ENCODE measurements around the gene IL13.

The IL13 gene

GRCh38 chr5:132673488-132673887 is 15.5 kb downstream of the IL13 start:
- FAIRE-seq = no peak

GRCh38 chr5:132673939-132674630 is 16.1 kb downstream of the IL13 start, which contains the start of gene IL4:
IL4 (plus strand) TSS chr5:132673989; CDS start chr5:132674051, 62 bp downstream.
- no peak for FAIRE-seq

GRCh38 chr5:132674671-132675506 is 16.9 kb downstream of the IL13 start:
- FAIRE-seq = no peak

GRCh38 chr5:132675936-132676689 is 18.1 kb downstream of the IL13 start:
- FAIRE-seq = no peak

GRCh38 chr5:132677191-132677590 is 19.2 kb downstream of the IL13 start:
- FAIRE-seq = no peak

DNA sequence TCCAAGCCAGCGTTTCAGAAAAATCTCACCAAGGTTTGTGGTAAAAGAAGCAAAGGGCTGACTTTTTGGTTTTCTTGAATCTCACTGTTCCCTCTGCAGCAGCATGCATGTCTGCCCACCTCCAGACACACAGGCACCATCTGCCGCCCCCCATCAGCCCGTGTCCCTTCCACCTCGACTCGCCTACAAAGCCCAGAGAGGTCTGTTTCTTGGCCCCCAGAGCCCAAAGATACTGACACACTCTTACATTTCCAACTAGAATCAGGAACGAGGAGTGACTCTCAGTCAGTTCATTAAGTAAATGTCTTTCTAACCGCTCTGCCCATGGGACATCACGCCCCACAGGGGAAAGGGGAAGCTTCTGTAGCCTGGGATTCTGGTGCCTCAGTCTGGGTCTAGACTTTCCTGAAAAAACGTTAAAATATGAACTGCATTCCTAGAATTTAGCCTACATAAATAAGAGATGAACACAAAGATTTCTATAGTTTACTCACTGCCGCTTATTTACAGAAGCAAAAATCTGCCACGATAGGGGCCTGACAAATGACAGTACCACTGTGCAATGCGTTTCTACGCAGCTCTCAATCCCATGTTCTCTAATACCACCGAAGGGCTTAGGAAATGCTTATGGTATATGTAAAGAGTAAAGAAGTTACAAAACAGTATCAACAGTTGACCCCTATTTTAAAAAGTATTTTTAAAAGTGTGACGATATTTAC is 19.9 kb downstream of the IL13 start:
- FAIRE-seq = no peak

DNA sequence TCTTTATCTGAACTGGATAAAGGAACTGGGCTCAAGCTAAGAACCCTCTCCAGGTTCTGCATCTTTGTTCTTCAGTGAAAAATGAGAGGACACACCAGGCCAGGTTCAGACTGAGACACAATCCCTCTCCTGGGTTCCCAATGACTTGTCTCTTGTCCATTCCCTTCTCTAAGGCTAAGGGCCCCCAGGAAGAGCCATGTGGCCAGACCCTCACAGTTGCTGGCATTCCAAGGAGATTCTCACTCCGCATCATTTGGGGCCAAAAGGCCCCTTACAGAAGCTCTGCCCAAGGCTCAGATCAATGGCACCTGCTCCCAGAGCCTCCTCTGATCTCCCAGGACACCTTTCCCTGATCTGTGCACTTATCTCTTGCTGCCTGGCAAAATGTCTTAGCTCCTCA is 20.8 kb downstream of the IL13 start:
- no peak for FAIRE-seq

DNA sequence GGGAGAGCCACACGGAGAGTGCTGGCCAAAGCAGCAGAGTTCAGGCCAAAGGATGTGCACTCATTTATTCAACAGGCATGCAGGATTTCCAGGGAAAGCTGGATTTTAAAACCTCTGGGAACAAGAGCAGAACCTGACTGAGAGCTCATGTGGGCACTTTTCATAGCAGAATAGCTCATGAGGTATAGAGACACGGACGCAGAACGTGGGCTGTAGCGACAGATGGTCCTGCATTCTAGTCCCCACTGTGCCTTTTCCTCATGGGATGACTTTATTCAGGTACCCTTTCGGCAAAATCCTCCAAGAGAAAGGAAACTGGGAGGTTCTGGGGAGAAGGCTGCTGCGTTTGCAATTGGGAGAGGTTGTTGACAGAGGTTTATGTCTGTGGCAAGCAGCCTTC is 21.2 kb downstream of the IL13 start:
- no peak for FAIRE-seq

- FAIRE-seq = no peak
These were observed 21.9 kb downstream of the IL13 start for GRCh38 chr5:132679717-132680380.

DNA sequence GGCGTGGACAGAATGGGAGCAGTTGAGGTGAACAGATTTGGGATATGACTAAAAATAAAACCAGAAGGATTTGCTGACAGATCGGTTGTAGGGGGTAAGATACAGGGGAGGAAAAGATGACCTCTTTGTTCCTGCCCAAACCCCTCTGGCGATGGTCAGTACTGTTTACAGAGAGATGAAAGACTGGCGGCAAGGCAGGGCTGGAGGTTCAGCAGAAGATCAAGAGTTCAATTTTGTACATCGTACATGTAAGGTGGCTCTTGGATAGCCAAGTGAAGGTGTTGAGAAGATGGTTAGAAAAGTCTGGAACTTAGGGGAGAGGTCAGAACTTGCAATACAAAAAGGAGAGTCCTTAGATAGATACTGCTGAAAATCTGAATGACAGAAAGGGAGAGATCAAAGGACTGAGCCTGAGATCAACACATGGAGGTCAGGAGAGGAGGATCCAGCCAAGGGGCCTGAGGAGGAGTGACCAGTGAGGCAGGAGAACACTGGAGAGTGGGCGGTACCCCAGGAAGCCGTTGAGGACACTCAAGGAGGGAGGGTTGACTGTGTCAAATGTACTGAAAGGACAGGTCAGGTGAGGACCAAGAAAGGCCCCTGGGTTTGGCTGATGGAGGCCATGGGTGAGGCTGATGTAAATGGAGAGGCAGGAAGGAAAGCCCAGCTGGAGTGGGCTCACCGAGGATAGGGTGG is 23.0 kb downstream of the IL13 start:
- FAIRE-seq = no peak

- FAIRE-seq = no peak
These were observed 23.5 kb downstream of the IL13 start for GRCh38 chr5:132681476-132681831.

DNA sequence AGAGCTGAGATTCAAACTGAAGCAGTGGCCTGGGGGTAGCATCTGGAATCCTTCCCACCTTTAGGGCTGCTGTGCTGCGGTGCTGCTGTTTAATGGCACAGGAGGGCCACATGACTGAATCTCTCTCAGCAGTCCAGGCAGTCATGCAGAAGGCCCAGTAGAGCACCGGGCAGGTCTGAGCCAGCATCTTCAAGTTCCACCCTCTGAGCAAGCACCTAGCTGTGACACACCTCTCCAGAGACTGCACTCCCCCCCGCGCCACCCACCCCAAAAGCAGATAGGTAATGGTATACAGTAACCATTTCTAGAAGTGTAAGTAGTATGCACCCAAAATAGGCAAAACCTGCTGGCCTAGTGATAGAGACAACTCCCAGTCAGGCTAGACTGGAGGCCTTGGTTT is 24.0 kb downstream of the IL13 start:
- FAIRE-seq = no peak

- no peak for FAIRE-seq
These were observed 26.5 kb downstream of the IL13 start for GRCh38 chr5:132684491-132684890.

DNA sequence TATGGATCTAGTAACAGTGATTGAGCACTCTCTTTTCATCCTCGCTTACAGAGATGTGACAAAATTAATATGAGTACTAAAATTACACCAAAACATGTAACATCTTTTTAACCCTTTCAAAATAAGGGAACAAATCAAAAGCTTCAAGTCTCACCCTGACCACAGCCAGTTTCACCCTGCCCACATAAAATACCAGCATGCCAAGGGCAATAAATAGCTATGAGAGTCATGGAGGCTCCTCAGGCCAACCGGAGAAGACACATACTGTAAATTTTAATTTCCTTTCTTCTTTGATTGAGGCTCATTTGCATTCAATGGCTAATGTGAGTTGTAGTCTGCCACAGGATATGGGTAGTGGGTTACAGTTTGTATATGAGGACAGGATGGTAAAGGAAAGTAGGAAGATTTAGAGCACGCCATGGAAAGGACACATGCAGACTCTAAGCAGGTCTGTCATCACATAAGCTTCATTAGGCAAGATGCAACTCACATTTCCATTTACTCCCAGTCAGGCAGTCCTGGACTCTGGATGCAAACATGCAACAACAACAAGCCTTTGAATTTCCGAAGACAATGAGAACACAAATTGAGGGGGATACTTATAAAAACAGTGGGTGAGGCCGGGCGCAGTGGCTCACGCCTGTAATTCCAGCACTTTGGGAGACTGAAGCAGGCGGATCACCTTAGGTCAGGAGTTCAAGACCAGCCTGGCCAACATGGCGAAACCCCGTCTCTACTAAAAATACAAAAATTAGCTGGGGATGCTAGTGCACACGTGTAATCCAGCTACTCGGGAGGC is 27.1 kb downstream of the IL13 start:
- FAIRE-seq = no peak

DNA sequence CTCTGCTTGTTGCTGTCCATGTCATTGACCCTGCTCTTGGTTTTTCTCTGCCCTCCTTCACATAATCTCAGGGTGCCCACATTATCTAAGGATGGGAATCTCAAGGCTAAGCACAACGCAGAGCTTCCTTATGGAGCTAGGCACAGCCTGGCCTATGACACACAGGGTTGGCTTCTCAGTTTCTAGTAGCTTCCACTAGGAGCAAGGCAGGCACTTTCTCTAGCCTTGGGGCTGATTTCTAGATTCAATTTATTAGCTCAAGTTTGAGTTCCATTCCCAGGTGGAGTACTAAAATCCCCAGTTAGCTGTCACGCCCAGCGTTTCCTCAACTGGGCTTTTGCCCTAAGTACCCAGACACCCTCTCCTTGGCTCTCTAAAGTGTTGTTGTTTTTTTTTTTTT is 28.2 kb downstream of the IL13 start:
- FAIRE-seq = no peak

- FAIRE-seq = no peak
These were observed 30.0 kb downstream of the IL13 start for GRCh38 chr5:132687995-132688394.

GRCh38 chr5:132688536-132689339 is 30.8 kb downstream of the IL13 start:
- FAIRE-seq = no peak

- FAIRE-seq = no peak
These were observed 31.5 kb downstream of the IL13 start for GRCh38 chr5:132689513-132689912.

- FAIRE-seq = no peak
These were observed 32.2 kb downstream of the IL13 start for GRCh38 chr5:132690156-132690555.
